ENCODE measurements around the gene SLC5A6.

SLC5A6 gene

DNA sequence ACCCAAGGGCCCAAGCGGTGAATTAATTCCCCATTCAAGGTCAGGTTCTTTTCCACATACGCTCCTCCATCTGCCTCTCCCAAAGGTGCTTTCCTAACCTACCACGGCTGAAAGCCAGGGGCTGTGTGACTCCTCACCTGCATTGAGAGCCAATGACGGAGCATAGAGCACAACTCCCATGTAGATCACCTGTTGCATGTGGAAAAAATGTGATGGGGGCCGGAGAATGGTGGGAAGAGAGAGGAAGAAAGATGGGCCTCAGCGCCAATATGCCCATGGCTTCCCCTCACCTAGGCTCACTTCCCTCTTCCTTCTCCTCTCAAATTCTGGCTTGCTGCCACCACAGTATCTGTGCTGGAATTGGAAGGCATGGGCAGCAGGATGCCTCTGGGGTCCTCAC lies 5.7 kb downstream of the SLC5A6 start:
- FAIRE-seq: no peak
- DNase-seq (ENCODE audit: insufficient read length, low spot score): peak; percentile 11
- TF ChIP-seq, protein P1, sequence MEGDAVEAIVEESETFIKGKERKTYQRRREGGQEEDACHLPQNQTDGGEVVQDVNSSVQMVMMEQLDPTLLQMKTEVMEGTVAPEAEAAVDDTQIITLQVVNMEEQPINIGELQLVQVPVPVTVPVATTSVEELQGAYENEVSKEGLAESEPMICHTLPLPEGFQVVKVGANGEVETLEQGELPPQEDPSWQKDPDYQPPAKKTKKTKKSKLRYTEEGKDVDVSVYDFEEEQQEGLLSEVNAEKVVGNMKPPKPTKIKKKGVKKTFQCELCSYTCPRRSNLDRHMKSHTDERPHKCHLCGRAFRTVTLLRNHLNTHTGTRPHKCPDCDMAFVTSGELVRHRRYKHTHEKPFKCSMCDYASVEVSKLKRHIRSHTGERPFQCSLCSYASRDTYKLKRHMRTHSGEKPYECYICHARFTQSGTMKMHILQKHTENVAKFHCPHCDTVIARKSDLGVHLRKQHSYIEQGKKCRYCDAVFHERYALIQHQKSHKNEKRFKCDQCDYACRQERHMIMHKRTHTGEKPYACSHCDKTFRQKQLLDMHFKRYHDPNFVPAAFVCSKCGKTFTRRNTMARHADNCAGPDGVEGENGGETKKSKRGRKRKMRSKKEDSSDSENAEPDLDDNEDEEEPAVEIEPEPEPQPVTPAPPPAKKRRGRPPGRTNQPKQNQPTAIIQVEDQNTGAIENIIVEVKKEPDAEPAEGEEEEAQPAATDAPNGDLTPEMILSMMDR (IDR thresholded peaks at IDR 0.05; ENCODE audit: insufficient read depth, missing control alignments): no peak

DNA sequence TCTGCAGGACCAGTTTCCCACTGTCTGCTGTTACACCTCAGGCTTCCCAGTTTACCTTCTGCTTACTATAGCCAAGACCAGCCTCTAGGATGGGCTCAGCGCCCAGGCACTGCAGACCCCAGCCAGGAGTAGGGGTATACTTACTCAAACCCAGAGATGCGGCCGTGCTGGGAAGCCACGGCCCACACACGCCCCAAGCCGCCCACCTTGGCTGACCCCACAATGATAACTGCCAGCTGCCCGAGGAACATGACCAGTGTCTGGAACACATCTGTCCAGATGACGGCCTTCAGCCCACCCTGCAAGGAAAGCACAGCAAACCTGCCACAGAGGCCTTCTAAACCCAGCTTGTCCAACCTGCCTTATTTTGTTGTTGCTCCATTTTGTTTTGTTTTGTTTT lies 6.9 kb downstream of the SLC5A6 start:
- FAIRE-seq (no peak), DNase-seq (ENCODE audit: insufficient read length, low spot score) (peak; percentile 1)
- TF ChIP-seq, protein P1 (IDR thresholded peaks at IDR 0.05; ENCODE audit: insufficient read depth, missing control alignments): no peak

DNA sequence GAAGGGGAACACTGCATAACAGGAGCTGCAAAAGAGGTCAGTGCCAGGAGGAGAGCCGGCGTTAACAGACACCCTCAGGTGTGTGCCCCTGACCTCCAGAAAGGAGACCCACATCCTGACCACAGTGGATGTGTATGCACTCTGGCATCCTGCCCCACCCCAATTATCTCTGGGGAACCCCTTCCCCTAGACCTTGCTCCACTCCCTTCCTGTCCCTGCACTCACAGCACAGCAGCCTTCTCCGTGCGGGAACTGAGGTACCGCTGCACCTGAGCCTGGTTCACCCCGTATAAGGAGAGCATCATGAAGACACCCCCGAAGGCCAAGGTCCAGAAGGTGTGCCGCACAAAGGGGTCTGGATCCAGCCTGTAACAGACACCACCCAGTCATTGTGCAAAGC lies 7.5 kb downstream of the SLC5A6 start:
- DNase-seq (ENCODE audit: insufficient read length, low spot score): peak; percentile 7
- TF ChIP-seq, protein P1 (IDR thresholded peaks at IDR 0.05; ENCODE audit: insufficient read depth, missing control alignments): no peak
- FAIRE-seq: no peak

- FAIRE-seq (no peak), DNase-seq (ENCODE audit: insufficient read length, low spot score) (no peak)
- TF ChIP-seq, protein P1 (IDR thresholded peaks at IDR 0.05; ENCODE audit: insufficient read depth, missing control alignments): no peak
These were observed 8.3 kb downstream of the SLC5A6 start for GRCh38 chr2:27203741-27204140.

DNA sequence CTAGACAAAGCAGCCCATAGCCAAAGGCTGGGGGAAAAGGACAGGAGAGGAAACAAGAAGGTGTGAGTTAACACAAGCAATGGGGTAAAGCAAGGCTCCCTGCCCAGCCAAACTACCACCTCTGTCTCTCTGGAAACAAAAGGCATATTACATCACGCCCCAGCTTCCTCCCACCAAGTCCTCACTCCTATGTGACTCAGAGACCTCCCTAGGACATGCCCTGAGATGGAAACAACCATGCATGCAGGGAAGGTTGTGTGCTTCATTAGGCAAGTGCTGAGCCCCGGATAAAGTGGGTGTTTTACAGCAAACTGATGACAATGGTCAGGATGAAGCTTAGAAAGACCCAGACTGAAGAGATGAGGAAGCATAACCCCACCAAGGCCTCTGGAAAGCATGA lies 9.2 kb downstream of the SLC5A6 start:
- no peak for FAIRE-seq
- DNase-seq (ENCODE audit: insufficient read length, low spot score): peak; percentile 2
- TF ChIP-seq, protein P1 (IDR thresholded peaks at IDR 0.05; ENCODE audit: insufficient read depth, missing control alignments): no peak

DNA sequence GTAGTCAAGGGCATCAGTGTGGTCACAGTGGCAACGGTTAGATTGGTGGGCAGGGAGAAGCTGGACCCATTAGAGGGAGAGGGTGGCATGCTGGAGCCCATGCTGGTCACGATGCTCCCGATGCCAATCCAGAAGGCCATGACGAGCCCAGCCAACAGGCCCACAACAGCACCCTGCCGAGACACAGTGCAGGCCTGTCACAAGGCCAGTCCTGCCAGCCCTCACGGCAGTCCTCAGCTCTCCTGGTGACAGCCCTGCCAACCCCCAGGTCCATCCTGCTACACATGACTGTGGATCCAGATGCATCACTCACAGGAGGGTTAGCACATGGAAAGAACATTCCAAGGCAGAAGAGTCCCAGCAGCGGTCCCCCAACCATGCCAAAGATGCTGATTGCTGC lies 10.4 kb downstream of the SLC5A6 start:
- TF ChIP-seq, protein P1 (IDR thresholded peaks at IDR 0.05; ENCODE audit: insufficient read depth, missing control alignments): no peak
- DNase-seq (ENCODE audit: insufficient read length, low spot score): peak; percentile 0
- FAIRE-seq: no peak

GRCh38 chr2:27199241-27199640 lies 12.8 kb downstream of the SLC5A6 start:
- peak; percentile 1 for DNase-seq (ENCODE audit: insufficient read length, low spot score)
- TF ChIP-seq, protein P1 (IDR thresholded peaks at IDR 0.05; ENCODE audit: insufficient read depth, missing control alignments): no peak
- FAIRE-seq: no peak
